Endothelial cell of umbilical vein (primary cell): ENCODE results near the gene ATP2C2.

Experiments used
- EZH2 ChIP-seq: IDR thresholded peaks from 2 replicates; pipeline ENCODE4 v1.6.1; 2012; ENCODE audit warnings: borderline replicate concordance, low read depth, mild to moderate bottlenecking, moderate library complexity, low read length, inconsistent platforms; ENCODE audit not compliant: severe bottlenecking
- FOS ChIP-seq: IDR thresholded peaks from 2 replicates; pipeline ENCODE4 v1.6.1; 2011; ENCODE audit warnings: mild to moderate bottlenecking, low read length, moderate library complexity, borderline replicate concordance; ENCODE audit not compliant: insufficient read depth
- GATA2 ChIP-seq: IDR thresholded peaks from 2 replicates; pipeline ENCODE4 v1.7.0; 2011; ENCODE audit warnings: low read depth, mild to moderate bottlenecking, moderate library complexity, mixed read lengths, low read length; ENCODE audit not compliant: insufficient read length, insufficient read depth
- POLR2A ChIP-seq: IDR thresholded peaks from 2 replicates; pipeline ENCODE4 v1.6.1; 2012; ENCODE audit warnings: low read depth, mild to moderate bottlenecking, control low read depth, low read length
- POLR2AphosphoS5 ChIP-seq: IDR thresholded peaks from 2 replicates; pipeline ENCODE4 v1.6.1; 2012; ENCODE audit warnings: low read depth, mild to moderate bottlenecking, control low read depth, low read length, moderate library complexity; ENCODE audit not compliant: insufficient read depth
- TF ChIP-seq, protein P1 (sequence below), 2 donors: IDR thresholded peaks; 1 replicate in 1 of 2; 2 replicates in 1 of 2; pipeline ENCODE4 v1.5.1; 2011; ENCODE audit warnings: low read length in 2 of 2, mild to moderate bottlenecking in 2 of 2, moderate library complexity in 2 of 2, control low read depth in 1 of 2, inconsistent platforms in 1 of 2, low read depth in 1 of 2; ENCODE audit not compliant: insufficient read depth in 1 of 2; ENCODE audit errors: extremely low read depth in 1 of 2
- TF ChIP-seq, protein P2 (sequence below): IDR thresholded peaks from 2 replicates; pipeline ENCODE4 v1.6.1; 2011; ENCODE audit not compliant: insufficient read depth, insufficient read length

DNA sequence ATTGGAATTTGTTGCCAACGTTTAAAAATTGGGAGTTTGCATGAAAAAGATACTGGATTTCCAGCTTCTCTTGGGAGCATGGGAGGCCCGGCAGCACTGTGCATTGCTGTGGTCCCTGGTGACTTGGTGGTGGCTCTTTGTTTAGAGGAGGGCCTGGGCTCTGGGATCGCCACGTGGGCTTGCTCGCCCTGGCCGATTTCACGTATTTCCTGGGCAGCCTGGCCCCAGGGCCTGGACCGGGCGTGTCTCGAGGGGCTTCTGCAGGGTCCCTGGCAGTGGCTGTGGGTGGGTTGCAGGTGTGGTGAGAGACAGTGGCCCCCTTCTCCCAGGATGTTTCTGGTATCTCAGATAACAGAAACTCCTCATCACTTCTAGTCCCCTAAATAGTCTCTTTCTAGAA, 67.9 kb downstream of the ATP2C2 start:
- TF ChIP-seq, protein P1, sequence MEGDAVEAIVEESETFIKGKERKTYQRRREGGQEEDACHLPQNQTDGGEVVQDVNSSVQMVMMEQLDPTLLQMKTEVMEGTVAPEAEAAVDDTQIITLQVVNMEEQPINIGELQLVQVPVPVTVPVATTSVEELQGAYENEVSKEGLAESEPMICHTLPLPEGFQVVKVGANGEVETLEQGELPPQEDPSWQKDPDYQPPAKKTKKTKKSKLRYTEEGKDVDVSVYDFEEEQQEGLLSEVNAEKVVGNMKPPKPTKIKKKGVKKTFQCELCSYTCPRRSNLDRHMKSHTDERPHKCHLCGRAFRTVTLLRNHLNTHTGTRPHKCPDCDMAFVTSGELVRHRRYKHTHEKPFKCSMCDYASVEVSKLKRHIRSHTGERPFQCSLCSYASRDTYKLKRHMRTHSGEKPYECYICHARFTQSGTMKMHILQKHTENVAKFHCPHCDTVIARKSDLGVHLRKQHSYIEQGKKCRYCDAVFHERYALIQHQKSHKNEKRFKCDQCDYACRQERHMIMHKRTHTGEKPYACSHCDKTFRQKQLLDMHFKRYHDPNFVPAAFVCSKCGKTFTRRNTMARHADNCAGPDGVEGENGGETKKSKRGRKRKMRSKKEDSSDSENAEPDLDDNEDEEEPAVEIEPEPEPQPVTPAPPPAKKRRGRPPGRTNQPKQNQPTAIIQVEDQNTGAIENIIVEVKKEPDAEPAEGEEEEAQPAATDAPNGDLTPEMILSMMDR (IDR thresholded peaks at IDR 0.05; ENCODE audit: extremely low read depth in 1 of 2, insufficient read depth in 1 of 2, low read depth in 1 of 2, low read length in 2 of 2): no peak
- TF ChIP-seq POLR2A (no peak), EZH2 (no peak), POLR2AphosphoS5 (no peak), GATA2 (no peak), FOS (no peak)
- TF ChIP-seq, protein P2, sequence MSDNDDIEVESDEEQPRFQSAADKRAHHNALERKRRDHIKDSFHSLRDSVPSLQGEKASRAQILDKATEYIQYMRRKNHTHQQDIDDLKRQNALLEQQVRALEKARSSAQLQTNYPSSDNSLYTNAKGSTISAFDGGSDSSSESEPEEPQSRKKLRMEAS: no peak
